ENCODE data around the gene DUSP1. TPM values are rescaled to one million over a fixed set of nuclear protein-coding genes. Genes with fewer than 3 reads are reported as not detected.

The DUSP1 gene, protein sequence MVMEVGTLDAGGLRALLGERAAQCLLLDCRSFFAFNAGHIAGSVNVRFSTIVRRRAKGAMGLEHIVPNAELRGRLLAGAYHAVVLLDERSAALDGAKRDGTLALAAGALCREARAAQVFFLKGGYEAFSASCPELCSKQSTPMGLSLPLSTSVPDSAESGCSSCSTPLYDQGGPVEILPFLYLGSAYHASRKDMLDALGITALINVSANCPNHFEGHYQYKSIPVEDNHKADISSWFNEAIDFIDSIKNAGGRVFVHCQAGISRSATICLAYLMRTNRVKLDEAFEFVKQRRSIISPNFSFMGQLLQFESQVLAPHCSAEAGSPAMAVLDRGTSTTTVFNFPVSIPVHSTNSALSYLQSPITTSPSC
- 55.5 and 68.4 TPM in 2 replicates for total RNA-seq

DNA sequence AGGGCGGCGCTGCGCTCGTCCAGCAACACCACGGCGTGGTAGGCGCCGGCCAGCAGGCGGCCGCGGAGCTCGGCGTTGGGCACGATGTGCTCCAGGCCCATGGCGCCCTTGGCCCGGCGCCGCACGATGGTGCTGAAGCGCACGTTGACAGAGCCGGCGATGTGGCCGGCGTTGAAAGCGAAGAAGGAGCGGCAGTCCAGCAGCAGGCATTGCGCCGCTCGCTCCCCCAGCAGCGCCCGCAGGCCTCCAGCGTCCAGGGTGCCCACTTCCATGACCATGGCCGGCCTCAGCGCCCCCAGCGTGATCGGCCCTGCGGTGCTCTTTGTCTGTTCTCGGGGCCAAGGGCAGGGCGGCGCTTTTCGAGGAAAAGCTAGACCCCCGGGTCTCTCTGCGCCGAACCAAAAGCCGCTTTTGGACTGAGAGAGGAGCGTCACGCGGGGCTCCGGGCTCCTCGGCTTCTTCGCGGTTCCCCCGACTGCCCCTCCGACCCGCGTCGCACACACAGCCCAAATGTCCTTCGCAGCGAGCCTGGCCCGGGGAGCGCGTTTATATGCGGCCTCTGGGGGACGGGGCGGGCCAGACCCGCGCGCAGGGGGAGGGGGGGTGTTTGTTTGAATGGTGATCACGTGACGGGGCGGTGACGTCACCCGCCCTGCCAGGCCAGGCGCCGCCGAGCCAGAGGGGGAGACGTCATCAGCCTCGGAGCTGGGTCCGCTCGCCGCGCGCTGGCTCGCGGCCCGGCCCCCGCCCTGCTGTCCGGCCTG, at the start of gene DUSP1:
Gene DUSP1 (minus strand): TSS at position 521 of the 764 bp plus-strand sequence. CDS start 243 bp downstream, at position 278.

Other genes with a start within 250 kb of the DUSP1 start
- 0.15 and 0.32 TPM in 2 replicates for gene NEURL1B, start 129.9 kb downstream of the DUSP1 start, total RNA-seq
- gene ERGIC1, start 63.1 kb upstream of the DUSP1 start, total RNA-seq, result 74.7 and 95.6 TPM in 2 replicates
- gene RPL26L1, start 188.2 kb upstream of the DUSP1 start, total RNA-seq, result 53.3 and 57.3 TPM in 2 replicates
- 139 and 243 TPM in 2 replicates for gene ATP6V0E1, start 212.6 kb upstream of the DUSP1 start, total RNA-seq

Data from epithelial cell of umbilical artery (primary cell).